ENCODE measurements around the gene FAM3A.

Gene FAM3A

DNA sequence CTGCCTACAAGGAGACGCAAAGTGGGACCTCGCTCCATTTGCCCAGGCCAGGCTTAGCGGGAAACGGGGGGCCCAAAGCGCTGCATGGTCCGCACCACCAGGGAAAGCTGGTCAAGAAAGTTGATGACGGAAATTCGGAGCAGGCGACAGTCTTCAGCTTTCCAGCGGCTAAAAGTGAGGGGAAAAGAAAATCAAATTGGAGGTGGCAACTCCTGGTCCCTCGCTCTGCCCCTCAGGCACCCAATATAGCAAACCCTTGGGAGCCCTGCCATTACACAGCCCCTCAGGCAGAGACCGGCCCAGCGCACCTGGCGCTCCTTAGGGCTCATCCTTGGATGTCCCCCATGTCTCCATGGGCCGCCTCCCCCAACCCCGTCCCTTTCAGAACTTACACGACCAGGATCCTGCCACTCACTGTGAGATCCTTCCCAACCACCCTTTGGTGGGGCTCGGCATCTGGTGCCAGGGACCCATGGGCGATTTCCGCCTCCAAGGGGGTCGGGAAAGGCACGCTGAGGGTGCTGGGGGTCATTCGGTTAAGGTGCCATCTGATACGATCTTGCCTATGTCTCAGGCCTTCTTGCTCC lies 38.0 kb downstream of the FAM3A start:
- no peak for DNase-seq

DNA sequence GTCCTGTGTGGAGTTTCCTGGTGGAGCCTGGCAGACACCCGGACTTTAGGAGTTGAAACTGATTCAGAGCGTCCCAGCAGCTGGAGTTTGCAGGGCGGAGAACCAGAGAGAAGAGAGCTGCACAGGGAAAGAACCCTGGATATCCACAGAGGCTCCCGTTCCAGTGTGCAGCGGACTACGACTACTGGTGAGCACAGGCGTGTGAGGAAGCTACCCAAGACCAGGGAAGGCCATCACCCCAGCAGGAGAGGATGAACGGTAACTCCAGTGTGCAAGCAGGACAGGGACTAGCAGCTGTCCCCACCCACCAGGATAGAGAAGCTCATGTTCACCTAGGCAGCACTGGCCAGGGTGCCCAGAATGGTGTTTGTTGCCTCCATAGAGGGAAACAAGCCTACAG lies 39.2 kb downstream of the FAM3A start:
- DNase-seq, result no peak

DNA sequence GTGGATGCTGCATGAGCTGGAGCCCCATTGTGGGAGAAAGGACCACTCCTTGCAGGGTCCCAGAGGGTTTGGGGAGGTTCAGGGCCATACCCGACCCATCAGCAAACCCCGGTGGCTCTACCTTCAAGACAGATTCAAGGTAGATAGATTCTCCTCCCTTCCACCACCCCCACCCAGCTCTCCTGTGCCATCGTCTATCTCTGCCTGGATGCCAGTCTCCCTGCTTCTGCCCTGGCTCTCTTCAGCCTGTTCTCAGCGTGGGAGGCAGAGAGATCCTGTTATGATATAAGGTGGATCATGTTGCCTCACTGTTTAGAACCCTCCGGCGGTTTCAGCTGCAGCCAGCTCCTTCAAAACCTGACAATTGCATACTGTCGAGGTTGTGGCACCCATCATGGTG lies 42.3 kb downstream of the FAM3A start:
- no peak for DNase-seq

DNA sequence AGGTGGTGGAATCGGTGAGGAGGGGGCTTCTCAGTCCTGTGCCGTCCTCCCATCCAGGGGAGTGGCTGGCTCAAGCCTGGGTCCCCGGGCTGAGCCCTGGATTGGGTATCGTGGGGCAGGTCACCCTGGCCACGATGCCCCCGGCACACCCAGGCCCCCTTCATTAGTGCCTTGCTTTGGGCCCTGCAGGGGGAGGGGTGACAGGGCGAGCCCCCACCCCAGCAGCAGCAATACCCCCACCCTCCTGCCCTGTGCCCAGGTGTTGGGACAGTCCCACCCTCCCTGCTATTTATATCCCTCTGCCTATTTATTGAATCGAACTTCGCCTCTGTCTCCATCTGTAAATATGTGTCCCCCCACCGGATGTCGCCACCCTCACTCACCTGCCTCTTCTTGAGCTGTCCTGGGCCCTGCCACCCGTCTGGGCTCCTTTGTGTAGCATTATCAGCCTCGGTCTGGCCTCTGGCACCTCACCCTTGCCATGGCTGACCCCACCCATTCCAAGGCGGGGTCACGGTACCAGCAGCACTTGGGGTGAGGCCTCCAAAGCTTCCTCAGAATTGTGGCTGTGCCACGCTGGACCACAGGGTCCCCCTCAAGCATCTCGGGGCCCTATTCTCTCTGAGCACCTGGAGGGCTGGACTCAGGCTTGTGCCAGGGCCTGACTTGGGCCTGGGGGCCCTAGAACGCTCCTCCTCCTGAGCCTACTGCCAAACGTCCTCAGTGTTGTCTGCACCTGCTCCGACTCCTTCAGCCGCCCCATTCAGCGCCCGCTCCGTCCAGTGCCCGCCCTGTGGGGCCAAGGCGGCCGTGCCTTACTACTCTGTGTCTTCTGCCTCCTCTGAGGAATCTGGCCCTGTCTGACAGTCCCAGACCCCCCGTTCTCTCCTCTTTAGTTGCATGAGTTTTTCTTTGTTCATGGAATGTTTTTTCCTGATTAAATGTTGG lies 43.1 kb downstream of the FAM3A start:
- no peak for DNase-seq

DNA sequence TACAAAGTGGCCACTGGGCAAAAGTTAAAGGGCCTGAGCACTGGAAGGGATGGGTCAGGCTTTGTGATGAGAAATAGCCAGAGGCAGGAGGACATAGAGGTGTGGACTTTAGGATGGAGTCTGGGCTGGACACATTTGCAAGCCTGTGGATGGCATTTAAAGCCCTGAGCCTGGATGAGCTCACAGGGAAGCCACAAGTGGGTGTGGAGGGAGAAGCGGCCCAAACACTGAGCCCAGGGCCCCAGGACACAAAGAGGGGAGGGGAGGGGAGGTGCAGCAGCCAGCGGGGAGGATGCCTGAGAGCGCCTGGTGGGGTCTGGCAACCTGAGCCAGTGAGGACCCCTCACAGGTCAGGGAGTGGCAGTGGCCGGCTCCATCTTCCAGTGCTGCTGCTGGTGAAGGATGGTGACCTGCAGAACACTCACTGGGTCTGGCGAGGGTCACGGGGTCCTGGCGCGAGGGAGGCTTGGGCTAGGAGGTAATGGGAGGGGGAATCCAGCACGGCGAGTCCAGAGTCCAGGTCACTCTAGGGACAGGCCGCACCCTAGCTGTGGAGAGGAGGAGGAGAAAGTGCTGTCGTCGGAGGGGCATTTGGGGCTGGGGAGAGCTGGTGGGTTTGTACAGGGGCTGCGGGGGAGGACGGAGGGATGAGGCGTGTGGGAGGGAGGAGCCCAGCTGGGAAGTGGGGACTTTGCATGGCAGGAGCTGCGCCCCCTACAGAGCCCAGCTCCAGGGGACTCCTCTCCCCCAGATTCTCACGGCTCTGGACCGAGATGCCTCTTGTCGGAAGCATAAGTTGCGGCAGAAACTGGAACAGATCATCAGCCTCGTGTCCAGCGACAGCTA lies 44.0 kb downstream of the FAM3A start:
- DNase-seq, result no peak

DNA sequence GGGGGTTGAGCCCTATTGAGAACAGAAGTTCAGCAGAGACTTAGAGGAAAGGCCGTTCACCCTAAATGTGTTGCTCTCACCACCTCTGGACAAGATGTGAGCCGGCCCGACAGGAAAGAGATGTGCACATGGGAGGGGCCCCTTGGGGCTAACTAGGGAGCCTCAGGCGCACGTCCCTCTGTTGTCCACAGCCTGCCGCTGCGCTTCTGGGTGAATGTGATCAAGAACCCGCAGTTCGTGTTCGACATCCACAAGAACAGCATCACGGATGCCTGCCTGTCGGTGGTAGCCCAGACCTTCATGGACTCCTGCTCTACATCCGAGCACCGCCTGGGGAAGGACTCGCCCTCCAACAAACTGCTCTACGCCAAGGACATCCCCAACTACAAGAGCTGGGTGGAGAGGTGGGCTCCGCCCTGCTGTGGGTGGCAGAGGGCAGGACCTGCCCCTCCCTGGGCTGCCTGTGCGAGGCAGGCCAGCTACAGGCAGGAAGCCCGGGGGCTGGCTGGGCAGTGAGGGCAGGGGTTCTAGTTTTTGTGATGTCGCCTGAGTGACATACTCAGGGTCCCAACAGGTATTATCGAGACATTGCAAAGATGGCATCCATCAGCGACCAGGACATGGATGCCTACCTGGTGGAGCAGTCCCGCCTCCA lies 45.0 kb downstream of the FAM3A start:
- DNase-seq, result no peak

DNA sequence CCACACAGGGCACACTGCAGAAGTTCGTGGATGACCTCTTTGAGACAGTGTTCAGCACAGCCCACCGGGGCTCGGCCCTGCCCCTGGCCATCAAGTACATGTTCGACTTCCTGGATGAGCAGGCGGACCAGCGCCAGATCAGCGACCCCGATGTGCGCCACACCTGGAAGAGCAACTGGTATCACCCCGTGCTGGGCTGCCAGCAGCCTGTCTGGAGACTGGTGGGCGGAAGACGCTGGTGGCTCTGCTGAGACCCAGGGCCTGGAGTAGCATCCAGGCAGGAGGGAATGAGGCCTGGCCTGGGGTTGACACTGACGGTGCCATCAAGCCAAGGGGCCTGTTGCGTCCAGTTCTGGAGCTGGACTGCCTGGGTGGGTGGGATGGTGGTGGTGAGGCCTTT lies 45.6 kb downstream of the FAM3A start:
- DNase-seq, result no peak

DNA sequence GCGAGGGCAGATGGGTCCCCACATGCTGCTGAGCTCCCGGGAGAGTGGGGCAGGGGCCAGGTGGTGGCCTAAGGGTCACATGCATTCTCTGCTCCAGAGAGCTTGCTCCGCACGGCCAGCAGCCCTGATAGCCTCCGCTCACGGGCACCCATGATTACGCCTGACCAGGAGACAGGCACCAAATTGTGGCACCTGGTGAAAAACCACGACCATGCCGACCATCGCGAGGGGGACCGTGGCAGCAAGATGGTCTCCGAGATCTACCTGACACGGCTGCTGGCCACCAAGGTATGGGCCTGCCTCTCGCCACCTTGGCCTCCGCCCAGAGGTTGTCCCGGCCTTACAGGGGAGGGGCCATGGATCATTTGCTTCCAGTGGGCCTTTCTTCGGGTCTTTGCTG lies 46.2 kb downstream of the FAM3A start:
- DNase-seq, result no peak

DNA sequence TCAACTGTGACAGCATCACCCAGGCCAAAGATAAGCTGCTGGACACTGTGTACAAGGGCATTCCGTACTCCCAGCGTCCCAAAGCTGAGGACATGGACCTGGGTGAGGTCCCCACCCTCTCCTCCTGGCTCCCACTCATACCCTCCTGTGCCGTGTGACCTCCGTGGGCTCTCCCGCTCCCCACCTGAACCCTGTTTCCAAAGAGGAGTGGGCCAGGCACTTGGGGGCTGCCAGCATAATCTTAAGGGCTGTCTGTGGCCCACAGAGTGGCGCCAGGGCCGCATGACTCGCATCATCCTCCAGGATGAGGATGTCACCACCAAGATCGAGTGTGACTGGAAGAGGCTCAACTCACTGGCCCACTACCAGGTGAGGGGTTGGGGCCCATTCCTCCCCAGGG lies 46.9 kb downstream of the FAM3A start:
- DNase-seq, result no peak

DNA sequence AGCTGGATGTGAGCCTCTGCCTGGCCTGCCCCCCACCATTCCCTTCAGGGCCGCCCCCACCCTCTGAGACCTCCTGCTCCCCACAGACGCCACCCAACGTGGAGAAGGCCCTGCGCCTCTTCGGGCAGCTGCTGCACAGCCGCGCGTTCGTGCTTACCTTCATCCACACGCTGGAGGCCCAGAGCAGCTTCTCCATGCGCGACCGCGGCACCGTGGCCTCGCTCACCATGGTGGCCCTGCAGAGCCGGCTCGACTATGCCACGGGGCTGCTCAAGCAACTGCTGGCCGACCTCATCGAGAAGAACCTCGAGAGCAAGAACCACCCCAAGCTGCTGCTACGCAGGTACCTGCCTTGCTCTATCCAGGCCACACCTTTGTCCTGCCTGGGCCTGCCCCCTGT lies 47.8 kb downstream of the FAM3A start:
- no peak for DNase-seq

DNA sequence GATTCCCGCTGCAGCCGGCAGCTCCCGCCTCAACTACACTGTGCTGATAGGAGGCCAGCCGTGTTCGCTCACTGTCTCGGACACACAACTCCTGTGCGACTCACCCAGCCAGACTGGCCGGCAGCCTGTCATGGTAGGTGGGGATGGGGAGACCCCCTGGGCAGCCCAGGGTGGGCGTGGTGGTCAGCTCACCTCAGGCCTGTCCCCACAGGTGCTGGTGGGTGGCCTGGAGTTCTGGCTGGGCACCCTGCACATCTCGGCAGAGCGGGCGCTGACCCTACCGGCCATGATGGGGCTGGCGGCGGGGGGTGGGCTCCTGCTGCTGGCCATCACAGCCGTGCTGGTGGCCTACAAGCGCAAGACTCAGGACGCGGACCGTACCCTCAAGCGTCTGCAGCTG lies 48.5 kb downstream of the FAM3A start:
- DNase-seq, result no peak

DNA sequence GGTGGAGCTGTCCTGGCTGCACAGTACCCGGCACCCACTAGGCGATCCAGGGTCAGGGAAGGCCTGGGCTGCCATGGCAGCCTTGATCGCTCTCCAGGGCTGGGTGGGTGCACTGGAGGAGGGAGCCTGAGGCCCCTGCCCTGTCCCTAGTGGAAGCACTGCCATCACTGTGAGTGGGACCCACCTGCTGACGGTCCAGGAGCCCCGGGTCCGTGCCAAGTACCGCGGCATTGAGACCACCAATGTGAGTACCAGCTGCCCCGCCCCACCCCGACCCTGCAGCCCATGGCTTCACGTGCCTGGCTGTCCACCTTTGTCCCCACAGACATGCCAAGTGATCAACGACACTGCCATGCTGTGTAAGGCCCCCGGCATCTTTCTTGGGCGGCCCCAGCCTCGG lies 49.1 kb downstream of the FAM3A start:
- DNase-seq, result no peak

DNA sequence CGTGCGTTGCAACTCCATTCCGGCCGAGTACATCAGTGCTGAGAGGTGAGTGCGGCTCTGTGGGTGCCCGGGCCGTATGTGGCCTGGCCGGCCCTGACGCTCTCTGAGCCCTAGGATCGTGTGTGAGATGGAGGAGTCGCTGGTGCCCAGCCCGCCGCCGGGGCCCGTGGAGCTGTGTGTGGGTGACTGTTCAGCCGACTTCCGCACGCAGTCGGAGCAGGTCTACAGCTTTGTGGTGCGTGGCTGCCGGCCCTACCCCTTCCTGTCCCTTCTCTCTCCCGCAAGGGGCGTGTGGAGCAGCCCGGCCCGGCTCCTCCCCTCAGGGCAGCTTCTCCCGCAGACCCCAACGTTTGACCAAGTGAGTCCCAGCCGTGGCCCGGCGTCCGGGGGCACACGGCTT lies 50.0 kb downstream of the FAM3A start:
- no peak for DNase-seq

DNA sequence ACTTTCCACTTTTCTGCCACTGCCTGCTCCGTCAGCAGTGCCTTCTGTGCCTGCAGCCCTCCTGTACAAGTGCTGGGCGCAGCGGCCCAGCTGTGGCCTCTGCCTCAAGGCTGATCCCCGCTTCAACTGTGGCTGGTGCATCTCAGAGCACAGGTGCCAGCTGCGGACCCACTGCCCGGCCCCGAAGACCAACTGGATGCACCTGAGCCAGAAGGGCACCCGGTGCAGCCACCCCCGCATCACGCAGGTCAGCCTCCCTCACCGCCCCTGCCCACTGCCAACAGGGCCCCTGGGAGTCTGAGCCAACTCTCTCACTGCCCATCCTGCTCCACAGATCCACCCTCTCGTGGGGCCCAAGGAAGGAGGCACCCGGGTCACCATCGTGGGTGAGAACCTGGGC lies 50.4 kb downstream of the FAM3A start:
- no peak for DNase-seq

DNA sequence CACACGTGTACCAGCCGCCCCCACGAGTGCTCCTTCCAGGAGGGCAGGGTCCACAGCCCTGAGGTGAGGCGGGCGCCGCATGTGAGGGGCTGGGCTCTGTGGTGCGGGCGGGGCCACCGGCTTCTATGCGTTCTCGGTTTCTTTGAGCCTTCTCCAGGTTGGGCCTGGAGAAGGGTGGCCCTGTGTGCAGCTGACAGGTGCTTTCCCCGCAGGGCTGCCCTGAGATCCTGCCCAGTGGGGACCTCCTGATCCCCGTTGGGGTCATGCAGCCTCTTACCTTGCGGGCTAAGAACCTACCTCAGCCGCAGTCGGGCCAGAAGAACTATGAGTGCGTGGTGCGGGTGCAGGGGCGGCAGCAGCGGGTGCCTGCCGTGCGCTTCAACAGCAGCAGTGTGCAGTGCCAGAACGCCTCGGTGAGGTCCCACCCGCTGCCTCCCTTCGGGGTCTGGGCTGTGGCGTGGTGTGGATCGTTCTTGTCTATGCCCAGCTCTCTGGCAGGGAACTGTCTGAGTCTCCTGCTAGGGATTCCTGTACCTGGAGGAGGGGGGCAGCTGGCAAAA lies 51.1 kb downstream of the FAM3A start:
- DNase-seq, result no peak

DNA sequence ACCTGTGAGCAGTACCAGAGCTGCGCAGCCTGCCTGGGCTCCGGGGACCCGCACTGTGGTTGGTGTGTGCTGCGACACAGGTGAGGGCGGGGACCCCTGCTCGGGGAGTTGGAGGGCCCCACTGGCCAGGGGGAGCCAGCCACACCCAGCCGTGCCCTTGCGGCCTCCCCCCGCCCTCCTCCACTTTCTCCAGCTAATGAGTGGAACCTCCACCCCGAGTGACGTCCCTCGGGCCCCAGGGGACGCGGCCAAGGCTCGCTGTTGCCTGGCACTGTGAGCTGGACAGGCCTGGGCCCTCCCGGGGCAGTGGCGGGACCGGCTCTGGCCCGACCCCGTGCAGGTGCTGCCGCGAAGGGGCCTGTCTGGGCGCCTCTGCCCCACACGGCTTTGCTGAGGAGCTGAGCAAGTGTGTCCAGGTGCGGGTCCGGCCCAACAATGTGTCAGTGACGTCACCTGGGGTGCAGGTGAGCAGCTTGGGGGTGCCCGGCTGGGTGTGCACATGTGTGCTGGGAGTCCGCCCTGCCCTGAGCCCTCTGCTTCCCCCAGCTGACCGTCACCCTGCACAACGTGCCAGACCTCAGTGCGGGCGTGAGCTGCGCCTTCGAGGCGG lies 52.3 kb downstream of the FAM3A start:
- DNase-seq, result no peak

DNA sequence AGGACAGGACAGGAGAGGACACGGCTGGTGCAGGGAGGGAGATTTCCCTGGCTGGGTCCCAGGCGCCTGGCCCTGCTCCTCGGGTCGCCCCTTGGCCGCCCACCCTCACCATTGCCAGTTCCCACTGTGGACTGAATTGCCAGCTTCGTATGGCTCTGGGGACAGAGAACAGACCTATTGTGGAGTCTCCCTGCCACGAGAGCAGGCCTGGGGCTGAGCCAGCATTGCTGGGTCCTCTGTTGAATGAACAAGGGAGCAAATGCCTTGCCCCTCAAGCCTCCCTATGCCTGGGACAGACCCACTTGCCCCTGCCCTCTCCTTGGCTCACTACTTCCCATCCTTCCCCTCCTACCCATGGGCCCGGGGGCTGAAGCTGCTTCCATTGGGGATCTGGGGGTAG lies 53.6 kb downstream of the FAM3A start:
- no peak for DNase-seq

DNA sequence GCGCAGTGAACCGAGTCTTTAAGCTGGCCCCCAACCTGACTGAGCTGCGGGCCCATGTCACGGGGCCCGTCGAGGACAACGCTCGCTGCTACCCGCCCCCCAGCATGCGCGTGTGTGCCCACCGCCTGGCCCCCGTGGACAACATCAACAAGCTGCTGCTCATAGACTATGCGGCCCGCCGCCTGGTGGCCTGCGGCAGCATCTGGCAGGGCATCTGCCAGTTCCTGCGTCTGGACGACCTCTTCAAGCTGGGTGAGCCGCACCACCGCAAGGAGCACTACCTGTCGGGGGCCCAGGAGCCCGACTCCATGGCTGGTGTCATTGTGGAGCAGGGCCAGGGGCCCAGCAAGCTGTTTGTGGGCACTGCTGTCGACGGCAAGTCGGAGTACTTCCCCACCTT lies 55.7 kb downstream of the FAM3A start:
- DNase-seq, result no peak

DNA sequence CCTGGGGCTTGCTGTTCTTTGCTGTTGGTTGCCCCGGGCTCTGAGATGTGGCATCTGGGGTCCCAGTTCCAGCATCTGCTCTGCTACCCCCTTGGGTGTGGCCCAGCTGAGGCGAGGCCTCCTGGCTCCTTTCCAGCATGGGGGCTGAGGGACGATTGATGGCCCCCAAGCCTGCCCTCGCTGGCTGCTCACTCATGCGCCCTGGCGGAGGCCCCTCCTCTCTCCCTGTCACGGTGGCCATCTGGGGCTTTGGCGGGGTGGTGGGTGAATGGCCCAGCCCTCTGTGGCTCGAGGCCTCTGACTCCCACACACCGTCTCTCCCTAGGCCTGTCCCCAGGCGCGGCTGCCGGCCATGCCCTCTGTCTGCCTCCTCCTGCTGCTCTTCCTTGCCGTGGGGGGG lies 56.2 kb downstream of the FAM3A start:
- no peak for DNase-seq

DNA sequence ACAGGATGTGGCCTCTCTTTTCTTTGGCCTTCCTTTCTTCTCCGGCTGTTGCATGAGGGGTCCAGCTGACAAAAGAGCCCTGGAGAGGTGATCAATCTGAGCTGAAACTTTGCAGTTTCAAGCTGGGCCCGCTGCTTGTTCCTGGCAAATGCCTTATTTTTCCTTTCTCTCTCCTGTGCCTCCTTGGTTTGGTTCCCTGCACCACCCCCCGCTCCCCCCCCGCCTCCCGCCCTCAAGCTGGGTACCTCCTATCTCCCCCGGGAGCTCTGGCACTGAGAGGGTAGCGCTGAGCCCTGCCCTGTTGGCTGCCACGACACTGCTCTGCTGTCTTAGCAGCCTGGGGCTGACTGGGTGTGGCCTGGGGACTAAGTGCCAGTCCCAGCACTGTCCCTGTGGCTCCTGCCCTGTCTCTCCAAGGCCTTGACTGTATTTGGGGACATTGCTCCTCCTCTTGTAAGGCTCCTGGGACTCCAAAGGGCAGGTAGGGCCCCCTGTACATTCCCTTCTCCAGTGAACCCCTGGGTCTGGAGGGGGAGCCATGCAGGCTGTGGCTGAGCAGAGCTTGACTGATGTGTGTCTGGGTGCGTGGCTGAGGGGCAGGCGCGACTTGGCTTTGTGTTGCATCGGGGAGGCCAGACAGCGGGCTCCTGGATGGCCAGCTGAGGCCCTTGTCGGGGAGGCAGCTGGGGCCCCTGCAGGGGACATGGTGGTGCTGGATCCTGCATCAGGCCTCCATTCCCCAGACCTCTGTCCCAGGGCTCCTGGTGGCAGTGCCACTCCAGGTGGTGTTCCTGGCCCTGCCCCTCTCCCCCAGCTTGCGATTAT lies 56.9 kb downstream of the FAM3A start:
- no peak for DNase-seq

DNA sequence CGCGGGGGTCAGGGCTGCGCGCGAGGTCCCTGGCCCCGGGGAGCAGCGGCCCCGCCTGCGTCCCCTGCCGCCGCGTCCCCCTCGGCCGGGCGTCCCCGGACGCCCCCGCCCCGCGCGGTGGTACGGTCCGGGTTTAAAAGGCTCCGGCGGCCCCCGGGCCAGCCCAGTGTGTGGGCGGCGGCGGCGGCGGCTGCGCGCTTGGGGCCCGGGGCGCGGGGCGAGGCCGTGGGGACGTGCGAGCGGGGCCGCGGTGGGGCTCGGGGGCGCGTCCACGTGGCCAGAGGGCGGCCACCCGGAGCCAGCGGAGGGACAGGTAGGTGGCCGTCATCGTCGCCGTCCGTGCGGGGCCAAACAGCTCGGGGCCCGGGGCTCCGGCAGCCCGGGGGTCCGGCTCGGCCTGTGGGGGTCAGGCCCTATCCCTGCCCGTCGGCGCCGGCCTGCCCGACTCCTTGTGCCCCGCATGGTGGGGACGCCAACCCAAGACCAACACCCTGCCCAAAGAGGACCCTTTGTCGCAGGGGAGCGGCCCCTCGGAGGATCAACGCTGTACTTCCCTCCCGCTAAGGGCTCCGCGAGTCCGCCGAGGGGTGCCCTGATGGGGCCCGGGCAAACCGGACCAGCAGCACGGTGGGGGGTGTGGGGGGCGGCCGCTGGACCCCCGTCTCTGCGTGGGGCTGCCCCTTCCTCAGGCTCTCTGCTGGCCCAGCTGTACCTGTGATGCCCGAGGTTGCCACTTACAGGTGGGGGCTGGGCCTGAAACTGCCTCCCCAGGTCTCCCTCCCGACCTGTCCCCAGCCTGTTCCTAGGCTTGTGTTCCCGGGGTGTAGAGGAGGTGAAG lies 57.7 kb downstream of the FAM3A start, which contains the start of gene PLXNA3:
TSS of gene PLXNA3 (plus strand) at position 166 of the 838 bp plus-strand sequence. CDS start 1,903 bp downstream, outside the sequence.
- no peak for DNase-seq
